Dendritic cell treated with granulocyte-macrophage colony-stimulating factor and Interleukin-4, amounts not matched to agents 40 ng/mL and 50 ng/mL, for 4 days (primary cell): ENCODE data around the gene COX6A2.
A peak's percentile ranks its signal among the peaks of the same experiment; 100 is the strongest.
"Not testable (repeated sequence)": the region's sequence is repeated elsewhere in the genome, so short reads cannot be mapped to it uniquely, and the experiment has no call there.

Experiments used
- H3K27ac Mint-ChIP-seq: one replicate; pipeline ENCODE4 v1.8.0; 2022; ENCODE audit warnings: mild to moderate bottlenecking, mixed read lengths
- H3K27me3 Mint-ChIP-seq: one replicate; pipeline ENCODE4 v1.8.0; 2022; ENCODE audit warnings: mild to moderate bottlenecking, mixed read lengths
- H3K36me3 Mint-ChIP-seq: one replicate; pipeline ENCODE4 v1.8.0; 2022; ENCODE audit warnings: low read depth, mixed read lengths
- H3K4me1 Mint-ChIP-seq: one replicate; pipeline ENCODE4 v1.8.0; 2022; ENCODE audit warnings: low read depth, mixed read lengths
- H3K4me3 Mint-ChIP-seq: one replicate; pipeline ENCODE4 v1.8.0; 2022; ENCODE audit warnings: mild to moderate bottlenecking, moderate library complexity, mixed read lengths
- H3K9me3 Mint-ChIP-seq: one replicate; pipeline ENCODE4 v1.8.0; 2022; ENCODE audit warnings: mixed read lengths
- intact Hi-C: fragments of 100-400 bp; cut with micrococcal nuclease; formaldehyde crosslinking; loops from one replicate; pipeline ENCODE4 v1.15.0; 2022

Gene COX6A2

GRCh38 chr16:31458073-31458843 lies 30.1 kb upstream of the COX6A2 start:
- Mint-ChIP-seq H3K9me3 (no peaks in the 10 kb centered on the region), H3K4me3 (peak overlapping the region; percentile 89), H3K4me1 (peaks cover 60% of the 10 kb centered on the region), H3K36me3 (peaks cover 40% of the 10 kb centered on the region), H3K27ac (peak overlapping the region; percentile 99), H3K27me3 (no peaks in the 10 kb centered on the region)
- intact Hi-C loops: no loop called here

DNA sequence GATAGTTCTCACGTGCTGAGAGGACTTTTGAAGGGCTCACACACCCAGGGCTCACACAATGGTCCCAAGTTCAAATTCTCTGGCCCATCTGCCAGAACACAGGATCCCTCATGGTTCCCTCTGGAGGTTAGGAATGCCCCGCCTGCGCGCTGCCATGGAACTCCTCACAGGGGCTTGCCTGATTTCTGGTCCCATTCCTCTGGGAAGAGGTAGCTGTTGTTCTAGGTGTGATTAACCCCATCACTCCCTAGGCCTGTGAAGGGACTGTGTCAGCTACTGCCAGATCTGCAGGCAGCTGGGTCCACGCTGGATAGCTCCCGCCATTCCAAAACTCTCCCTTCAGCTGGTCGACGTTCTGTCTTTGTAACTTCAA lies 28.8 kb upstream of the COX6A2 start:
- peaks cover 70% of the 10 kb centered on the region for H3K4me1 Mint-ChIP-seq

DNA sequence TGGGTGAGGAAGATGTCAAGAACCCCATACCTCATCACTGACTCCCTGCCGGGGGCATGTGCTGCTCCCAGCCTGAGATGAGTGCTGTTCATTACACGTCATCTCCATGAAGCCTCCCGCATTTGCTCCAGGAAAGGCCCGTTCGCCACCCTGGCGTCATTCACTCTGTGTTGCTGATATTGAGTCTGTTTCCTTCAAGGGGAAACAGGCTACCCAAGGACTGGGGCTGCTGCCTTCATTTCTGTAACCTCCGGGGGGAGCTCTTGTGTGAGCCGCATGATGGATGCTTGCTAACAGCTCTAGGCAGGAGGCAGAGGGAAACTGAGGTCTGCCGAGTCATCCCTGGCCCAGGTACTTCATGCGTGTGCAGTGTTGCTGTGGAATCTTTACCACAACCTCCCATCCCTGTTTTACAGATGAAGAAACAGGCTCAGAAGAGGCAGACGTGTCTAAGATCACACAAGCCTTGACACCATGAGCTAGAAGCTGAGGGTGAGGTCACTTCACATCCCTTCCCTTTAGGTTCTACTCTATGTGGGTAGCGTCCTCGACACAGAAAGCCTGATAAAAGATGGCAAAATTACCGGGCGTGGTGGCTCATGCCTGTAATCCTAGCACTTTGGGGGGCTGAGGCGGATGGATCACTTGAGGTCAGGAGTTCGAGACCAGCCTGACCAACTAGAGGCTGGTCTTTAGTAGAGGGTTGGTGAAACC lies 27.6 kb upstream of the COX6A2 start:
- Mint-ChIP-seq H3K9me3 (no peaks in the 10 kb centered on the region), H3K27me3 (no peaks in the 10 kb centered on the region), H3K4me3 (peak overlapping the region; percentile 4), H3K4me1 (peaks cover 67% of the 10 kb centered on the region), H3K27ac (peak overlapping the region; percentile 46), H3K36me3 (peaks cover 27% of the 10 kb centered on the region)
- intact Hi-C loops: no loop called here

More for the DNA sequence above, 28.8 kb upstream of the COX6A2 start:
- no peak overlapping the region for H3K27ac Mint-ChIP-seq
- H3K4me3 Mint-ChIP-seq: peak overlapping the region; percentile 20
- no peaks in the 10 kb centered on the region for H3K9me3 Mint-ChIP-seq
- intact Hi-C loops: no loop called here
- H3K36me3 Mint-ChIP-seq: peaks cover 27% of the 10 kb centered on the region
- no peaks in the 10 kb centered on the region for H3K27me3 Mint-ChIP-seq

DNA sequence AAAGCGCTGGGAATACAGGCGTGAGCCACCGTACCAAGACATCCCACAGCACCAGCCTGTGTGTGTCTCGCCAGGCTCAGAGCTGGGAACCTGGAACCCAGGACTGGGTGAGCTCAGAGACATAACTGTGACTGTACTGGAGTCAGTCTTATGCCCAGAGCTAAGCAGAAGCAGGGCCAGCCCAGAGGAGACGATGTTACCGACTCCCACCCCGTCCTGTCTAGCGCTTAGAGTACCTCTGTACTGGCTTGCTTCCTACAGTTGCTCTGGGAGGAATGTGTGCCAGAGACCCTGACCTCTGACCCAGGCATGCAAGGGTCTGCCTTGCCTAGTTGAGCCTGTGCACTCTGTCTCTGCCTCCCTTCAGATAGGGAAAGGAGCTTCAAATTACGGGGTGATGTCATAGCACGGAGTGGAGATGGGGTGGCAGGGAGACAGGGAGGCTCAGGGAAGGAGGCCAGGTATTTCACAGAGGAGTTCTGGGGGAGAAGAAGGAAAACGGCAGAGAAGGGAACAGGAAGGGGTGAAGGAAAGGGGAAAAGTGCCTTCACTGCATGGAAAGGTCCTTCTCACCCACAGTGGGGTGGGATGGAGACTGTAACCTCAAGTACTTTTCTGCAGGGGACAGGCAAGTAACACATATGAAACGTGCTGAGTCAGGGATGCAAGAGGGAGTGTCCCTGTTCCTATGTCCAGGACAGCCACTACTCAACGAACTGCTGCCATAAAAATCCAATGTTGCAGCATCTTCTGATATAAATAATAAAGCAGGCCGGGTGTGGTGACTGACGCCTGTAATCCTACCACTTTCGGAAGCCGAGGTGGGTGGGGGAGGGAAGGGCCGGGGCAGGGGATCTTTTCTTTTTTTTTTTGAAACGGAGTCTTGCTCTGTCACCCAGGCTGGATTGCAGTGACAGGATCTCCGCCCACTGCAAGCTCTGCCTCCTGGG lies 25.4 kb upstream of the COX6A2 start:
- peaks cover 61% of the 10 kb centered on the region for H3K4me1 Mint-ChIP-seq
- no peaks in the 10 kb centered on the region for H3K9me3 Mint-ChIP-seq
- H3K27ac Mint-ChIP-seq: peak overlapping the region; percentile 57
- peak overlapping the region; percentile 20 for H3K4me3 Mint-ChIP-seq
- H3K27me3 Mint-ChIP-seq: no peaks in the 10 kb centered on the region
- intact Hi-C loops: no loop called here
- H3K36me3 Mint-ChIP-seq: peaks cover 19% of the 10 kb centered on the region

DNA sequence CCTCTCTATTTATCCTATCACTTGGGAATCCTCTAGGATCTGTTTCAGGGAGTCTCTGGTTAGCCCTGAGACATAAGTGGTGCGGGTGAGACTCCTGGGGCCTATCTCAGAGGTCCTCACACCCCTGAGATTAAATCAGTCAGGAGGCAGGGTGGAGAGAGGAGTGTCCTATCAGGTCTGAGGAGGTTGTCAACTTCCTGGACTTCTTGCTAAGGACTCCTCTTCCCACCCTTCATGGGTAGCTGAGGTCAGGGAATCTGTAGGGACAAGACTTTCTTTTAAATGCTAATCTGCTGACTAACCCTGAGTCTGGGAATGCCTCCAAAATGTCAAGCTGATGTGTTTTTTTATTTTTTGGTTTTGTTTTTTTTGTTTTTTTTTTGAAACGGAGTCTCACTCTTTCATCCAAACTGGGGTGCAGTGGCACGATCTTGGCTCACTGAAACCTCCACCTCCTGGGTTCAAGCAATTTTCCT lies 24.5 kb upstream of the COX6A2 start:
- intact Hi-C loops: no loop called here
- H3K27ac Mint-ChIP-seq: peak overlapping the region; percentile 50
- H3K36me3 Mint-ChIP-seq: peaks cover 13% of the 10 kb centered on the region
- peaks cover 54% of the 10 kb centered on the region for H3K4me1 Mint-ChIP-seq
- H3K27me3 Mint-ChIP-seq: no peaks in the 10 kb centered on the region
- H3K9me3 Mint-ChIP-seq: no peaks in the 10 kb centered on the region
- H3K4me3 Mint-ChIP-seq: no peak overlapping the region

- intact Hi-C loops: no loop called here
- Mint-ChIP-seq H3K36me3 (peaks cover 13% of the 10 kb centered on the region), H3K27ac (peak overlapping the region; percentile 5), H3K9me3 (no peaks in the 10 kb centered on the region), H3K4me1 (peaks cover 45% of the 10 kb centered on the region), H3K27me3 (no peaks in the 10 kb centered on the region), H3K4me3 (no peak overlapping the region)
These were observed 23.7 kb upstream of the COX6A2 start for GRCh38 chr16:31451681-31452351.

DNA sequence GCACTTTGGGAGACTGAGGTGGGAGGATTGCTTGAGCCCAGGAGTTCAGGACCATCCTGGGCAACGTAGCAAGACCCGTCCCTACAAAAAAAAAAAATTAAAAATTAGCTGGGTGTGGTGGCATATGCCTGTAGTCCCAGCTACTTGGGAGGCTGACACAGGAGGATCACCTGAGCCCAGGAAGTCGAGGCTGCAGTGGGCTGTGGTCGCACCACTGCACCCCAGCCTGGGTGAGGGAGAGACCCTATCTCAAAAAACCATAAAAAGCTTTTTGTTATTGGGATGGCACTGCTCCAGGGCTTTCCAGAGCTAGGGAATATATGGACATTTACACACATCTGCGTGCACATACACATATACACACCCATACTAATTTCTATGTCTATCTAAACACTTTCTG lies 23.0 kb upstream of the COX6A2 start:
- H3K9me3 Mint-ChIP-seq: peaks cover 2% of the 10 kb centered on the region
- H3K27ac Mint-ChIP-seq: peak overlapping the region; percentile 45
- intact Hi-C loops: no loop called here
- H3K36me3 Mint-ChIP-seq: peaks cover 13% of the 10 kb centered on the region
- no peaks in the 10 kb centered on the region for H3K27me3 Mint-ChIP-seq
- H3K4me1 Mint-ChIP-seq: peaks cover 39% of the 10 kb centered on the region
- no peak overlapping the region for H3K4me3 Mint-ChIP-seq

DNA sequence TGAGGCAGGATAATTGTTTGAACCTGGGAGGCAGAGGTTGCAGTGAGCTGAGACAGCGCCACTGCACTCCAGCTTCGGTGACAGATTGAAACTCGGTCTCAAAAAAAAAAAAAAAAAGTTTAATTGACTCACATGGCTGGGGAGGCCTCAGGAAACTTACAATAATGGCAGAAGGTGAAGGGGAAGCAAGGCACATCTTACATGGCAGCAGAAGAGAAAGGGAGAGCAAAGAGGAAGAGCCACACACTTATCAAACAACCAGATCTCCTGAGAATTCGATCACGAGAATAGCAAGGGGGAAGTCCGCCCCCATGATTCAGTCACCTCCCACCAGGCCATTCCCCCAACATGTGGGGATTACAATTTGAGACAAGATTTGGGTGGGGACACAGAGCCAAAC lies 17.8 kb upstream of the COX6A2 start:
- H3K27me3 Mint-ChIP-seq, H3K9me3 Mint-ChIP-seq, H3K4me3 Mint-ChIP-seq, H3K27ac Mint-ChIP-seq, H3K36me3 Mint-ChIP-seq: not testable (repeated sequence)
- peaks cover 17% of the 10 kb centered on the region for H3K4me1 Mint-ChIP-seq
- intact Hi-C loops: loop anchor here (10.0 kb wide), 4 partner anchors 121 to 511 kb away; partner anchors contain the start of genes PYCARD and VKORC1

DNA sequence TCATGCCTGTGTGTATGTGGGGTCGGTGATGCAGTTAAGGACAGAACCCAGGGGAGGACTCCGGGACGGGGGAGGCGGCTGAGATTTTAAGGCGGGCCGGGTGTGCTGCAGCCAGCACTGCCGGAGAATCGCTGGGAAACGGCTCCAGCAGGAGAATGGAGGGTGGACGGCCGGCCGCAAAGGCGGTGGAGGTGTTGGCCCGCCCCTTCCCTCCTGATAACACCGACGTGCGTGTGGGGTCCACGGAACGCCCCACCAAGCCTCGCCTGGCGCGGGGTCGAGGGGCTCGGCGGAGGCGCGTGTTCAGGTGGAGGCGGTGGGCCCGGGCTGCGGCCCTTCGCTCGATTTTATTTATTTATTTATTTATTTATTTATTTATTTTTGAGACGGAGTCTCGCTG lies 13.8 kb upstream of the COX6A2 start:
- intact Hi-C loops: loop anchor here (2.0 to 10.0 kb wide), 6 partner anchors 65 to 507 kb away; partner anchors contain the start of genes HSD3B7, PYCARD and VKORC1
- peaks cover 5% of the 10 kb centered on the region for H3K27me3 Mint-ChIP-seq
- H3K9me3 Mint-ChIP-seq: peaks cover 10% of the 10 kb centered on the region
- no peaks in the 10 kb centered on the region for H3K36me3 Mint-ChIP-seq
- peak overlapping the region; percentile 69 for H3K4me3 Mint-ChIP-seq
- peaks cover 17% of the 10 kb centered on the region for H3K4me1 Mint-ChIP-seq
- H3K27ac Mint-ChIP-seq: no peak overlapping the region

DNA sequence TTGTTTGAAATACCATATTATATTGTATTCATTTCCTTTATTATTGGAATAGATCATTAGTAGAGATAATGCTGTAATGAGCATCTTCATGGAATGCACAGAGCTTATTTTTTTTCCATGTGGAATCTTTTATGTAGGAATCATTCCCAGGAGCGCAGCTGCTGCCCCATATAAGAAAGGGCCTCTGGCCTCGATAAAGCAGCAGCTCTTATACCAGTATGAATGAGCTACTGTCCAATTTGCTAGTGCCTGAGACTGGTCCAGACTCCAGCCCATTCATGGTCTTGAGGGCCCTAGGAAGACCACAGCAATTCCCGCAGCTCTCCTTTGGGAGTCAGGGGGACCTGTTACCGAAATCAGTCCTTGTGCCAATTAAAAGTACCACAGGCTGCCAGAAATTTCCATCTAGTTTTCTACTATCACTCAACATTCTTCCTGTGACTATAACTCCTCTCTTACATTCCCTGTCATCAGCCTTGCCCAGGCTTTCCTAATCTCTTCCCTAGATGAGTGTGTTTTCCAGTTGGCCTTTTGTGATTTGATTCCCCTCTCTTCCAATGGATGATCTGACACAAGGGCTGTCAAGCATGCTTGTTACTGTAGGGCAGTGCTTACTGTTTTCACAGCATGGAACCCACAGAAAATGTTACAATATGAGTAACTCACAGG lies 12.5 kb upstream of the COX6A2 start:
- Mint-ChIP-seq H3K27me3 (peaks cover 5% of the 10 kb centered on the region), H3K9me3 (peaks cover 2% of the 10 kb centered on the region), H3K4me1 (peaks cover 17% of the 10 kb centered on the region), H3K4me3 (no peak overlapping the region), H3K36me3 (no peaks in the 10 kb centered on the region), H3K27ac (no peak overlapping the region)
- intact Hi-C loops: loop anchor here (5.0 to 10.0 kb wide), 5 partner anchors 63 to 506 kb away; partner anchors contain the start of genes PYCARD and VKORC1

GRCh38 chr16:31439519-31439918 lies 11.4 kb upstream of the COX6A2 start:
- no peak overlapping the region for H3K27ac Mint-ChIP-seq
- H3K4me1 Mint-ChIP-seq: peaks cover 17% of the 10 kb centered on the region
- H3K27me3 Mint-ChIP-seq: peaks cover 5% of the 10 kb centered on the region
- no peak overlapping the region for H3K4me3 Mint-ChIP-seq
- intact Hi-C loops: no loop called here
- H3K36me3 Mint-ChIP-seq: no peaks in the 10 kb centered on the region
- no peaks in the 10 kb centered on the region for H3K9me3 Mint-ChIP-seq

DNA sequence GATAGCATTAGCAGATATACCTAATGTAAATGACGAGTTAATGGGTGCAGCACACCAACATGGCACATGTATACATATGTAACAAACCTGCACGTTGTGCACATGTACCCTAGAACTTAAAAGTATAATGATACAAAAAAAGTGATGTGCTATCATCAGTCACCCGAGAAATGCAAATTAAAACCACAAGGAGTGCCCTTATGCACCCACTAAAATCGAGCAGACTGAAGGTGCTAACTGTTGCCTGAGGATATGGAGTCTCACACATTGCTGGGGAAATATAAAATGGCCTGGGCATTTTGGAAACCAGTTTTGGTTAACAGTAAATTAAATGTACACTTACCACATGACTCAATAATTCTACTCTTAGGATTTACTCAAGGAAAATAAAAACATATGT lies 10.9 kb upstream of the COX6A2 start:
- H3K9me3 Mint-ChIP-seq, intact Hi-C loops, H3K27ac Mint-ChIP-seq, H3K4me3 Mint-ChIP-seq, H3K36me3 Mint-ChIP-seq, H3K27me3 Mint-ChIP-seq: not testable (repeated sequence)
- peaks cover 17% of the 10 kb centered on the region for H3K4me1 Mint-ChIP-seq

- Mint-ChIP-seq H3K4me3 (no peak overlapping the region), H3K4me1 (peaks cover 17% of the 10 kb centered on the region), H3K27me3 (peaks cover 5% of the 10 kb centered on the region), H3K27ac (no peak overlapping the region), H3K9me3 (no peaks in the 10 kb centered on the region), H3K36me3 (no peaks in the 10 kb centered on the region)
- intact Hi-C loops: no loop called here
These were observed 10.3 kb upstream of the COX6A2 start for GRCh38 chr16:31438414-31438813.
